CD4-positive, alpha-beta T cell treated with Interleukin-1 beta for 1 hour (primary cell): ENCODE data around the gene YBX3.
A peak's percentile ranks its signal among the peaks of the same experiment; 100 is the strongest.

Experiments used
- DNase-seq, 2 donors: peaks; one replicate each; pipeline ENCODE4 v3.0.0-alpha.2; 2020 to 2022

Gene YBX3

DNA sequence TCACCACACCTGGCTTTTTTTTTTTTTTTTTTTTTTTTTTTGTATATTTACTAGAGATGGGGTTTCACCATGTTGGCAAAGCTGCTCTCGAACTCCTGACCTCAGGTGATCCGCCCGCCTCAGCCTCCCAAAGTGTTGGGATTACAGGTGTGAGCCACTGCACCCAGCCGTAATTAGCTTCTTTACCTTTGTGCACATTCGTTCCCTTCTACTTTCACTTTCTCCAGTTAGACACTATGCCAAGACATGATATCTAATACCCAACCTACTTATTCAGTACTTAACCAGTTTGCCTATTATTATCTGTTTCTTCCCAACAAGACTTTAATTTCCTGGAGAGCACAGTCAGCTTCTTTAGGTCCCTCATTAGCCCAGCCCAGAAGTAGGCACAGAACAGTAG is 54.6 kb downstream of the YBX3 start:
- peak in 1 of 2 donors; percentile 16 for DNase-seq

DNA sequence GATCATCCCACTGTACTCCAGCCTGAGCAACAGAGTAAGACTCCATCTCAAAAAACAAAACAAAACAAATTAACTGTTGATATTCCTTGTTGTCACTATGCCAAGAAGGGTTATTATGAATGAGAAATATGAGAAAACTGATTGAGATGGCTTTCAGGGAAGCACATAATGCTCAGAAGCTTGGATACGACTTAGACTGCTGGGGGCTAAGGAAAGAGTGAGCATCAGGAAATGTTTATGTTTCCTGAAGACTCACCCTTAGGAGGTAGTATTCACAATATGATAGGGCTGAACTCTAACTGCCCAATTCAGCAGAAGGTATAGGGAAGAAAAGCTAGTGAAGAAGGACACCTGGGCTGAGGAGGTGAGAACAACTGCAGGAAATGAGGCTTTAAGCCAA is 55.5 kb downstream of the YBX3 start:
- DNase-seq, result no peak

DNA sequence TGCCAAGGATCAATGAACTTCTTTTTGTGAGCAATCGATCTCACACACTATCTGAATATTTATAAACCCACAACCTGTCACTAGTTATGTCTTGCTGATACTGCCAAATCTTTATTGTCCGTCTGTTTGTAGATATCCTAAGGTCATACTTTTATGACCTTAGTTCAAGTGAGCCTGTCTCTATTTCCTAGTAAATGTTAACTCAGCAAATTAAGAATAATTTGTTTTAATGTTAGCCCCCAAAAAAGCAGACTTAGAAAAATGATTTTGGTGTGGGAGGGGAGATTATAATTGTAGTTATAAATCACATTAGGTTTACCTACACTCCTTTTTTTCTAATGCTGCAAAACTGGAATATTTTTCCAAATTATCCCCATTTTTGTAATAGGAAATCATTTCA is 58.6 kb downstream of the YBX3 start:
- DNase-seq, result no peak

DNA sequence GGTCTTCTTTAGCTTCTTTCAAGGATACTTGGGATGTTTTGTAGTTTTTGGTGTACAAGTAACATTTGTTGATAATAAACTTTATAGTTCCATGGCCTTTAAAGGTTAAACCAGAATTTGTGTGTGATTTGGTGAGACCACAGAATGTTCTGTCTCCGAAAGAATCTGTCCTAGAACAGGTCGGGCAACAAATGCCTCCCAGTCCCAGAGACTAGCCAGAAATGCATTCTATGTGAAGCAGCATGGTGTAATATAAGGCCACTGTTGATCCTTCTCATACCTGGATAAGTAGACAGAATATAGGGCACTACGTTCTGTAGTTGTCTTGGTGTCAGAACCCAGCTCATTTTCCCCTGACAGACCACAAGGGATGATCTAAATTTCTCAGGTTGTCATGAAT is 59.3 kb downstream of the YBX3 start:
- DNase-seq, result no peak

DNA sequence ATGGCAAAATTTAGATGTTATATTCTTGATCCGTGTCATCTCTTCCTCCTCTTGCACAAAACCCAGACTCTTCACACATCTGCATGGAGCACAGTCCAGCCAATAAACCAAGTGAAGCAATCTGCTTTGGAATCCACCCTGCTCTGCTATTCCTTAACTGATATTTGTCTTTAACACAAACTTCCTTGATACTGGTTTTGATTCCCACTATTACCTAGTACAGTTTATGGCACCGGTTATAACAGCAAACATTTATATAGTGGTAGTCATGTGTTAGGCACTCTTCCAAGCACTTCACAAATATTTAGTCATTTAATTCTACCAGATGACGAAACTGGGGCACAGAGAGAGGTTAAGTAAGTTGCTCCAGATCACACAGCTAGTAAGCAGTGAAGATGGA is 61.8 kb downstream of the YBX3 start:
- no peak for DNase-seq

DNA sequence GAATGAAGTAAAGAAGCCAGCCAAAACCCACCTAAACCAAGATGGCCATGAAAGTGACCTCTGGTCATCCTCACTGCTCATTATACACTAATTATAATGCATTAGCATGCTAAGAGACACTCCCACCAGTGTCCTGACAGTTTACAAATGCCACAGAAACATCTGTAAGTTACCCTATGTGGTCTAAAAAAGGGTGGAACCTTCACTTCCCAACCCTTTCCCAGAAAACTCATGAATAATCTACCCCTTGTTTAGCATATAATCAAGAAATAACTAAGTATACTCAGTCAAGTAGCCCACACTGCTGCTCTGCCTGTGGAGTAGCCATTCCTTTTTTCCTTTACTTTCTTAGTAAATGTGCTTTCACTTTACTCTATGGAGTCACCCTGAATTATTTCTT is 69.1 kb downstream of the YBX3 start:
- DNase-seq, result no peak

DNA sequence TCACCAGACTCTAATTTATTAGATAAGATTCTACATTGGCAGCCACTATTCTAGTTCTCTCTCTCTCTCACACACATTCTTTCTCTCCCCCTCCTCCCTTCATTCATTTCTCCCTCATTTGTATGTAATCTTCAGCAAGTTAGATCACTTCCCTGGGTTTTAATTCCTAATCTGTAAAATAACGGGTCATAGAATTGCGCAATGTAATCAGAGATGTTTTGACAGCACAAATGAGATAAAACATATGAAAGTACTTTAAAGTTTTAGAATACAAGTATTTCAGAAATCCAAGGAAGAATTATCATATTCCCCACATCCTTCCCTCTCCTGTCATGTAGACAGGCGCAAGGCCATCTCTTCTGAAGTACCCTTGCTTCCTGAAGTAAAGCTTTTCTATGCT is 70.9 kb downstream of the YBX3 start:
- DNase-seq, result no peak
